DMS153 (cell line): ENCODE data around the gene DNMT1.
"Not testable (repeated sequence)": the region's sequence is repeated elsewhere in the genome, so short reads cannot be mapped to it uniquely, and the experiment has no call there.

Source experiments
- DNase-seq: peaks from one replicate; lab custom pipeline; 2025; lab: John Stamatoyannopoulos, UW

The DNMT1 gene

GRCh38 chr19:10194500-10195198 is at the start of gene DNMT1:
Gene DNMT1, minus strand, starts transcription at chr19:10194953. Its CDS starts 54 bp downstream, at chr19:10194899.
- peak; percentile 95 for DNase-seq

- DNase-seq: no peak
Observed at GRCh38 chr19:10243606-10244005, 48.9 kb upstream of the DNMT1 start.

GRCh38 chr19:10241826-10242449 is 47.2 kb upstream of the DNMT1 start:
- not testable (repeated sequence) for DNase-seq

- peak; percentile 97 for DNase-seq
Observed at GRCh38 chr19:10238172-10238783, 43.5 kb upstream of the DNMT1 start.

- DNase-seq: peak; percentile 41
Observed at GRCh38 chr19:10237702-10238101, 42.9 kb upstream of the DNMT1 start.

GRCh38 chr19:10235409-10235808 is 40.7 kb upstream of the DNMT1 start:
- DNase-seq: not testable (repeated sequence)

GRCh38 chr19:10235003-10235402 is 40.2 kb upstream of the DNMT1 start:
- no peak for DNase-seq

- DNase-seq: no peak
Observed at GRCh38 chr19:10233946-10234345, 39.2 kb upstream of the DNMT1 start.

GRCh38 chr19:10231612-10232228 is 37.0 kb upstream of the DNMT1 start:
- no peak for DNase-seq

GRCh38 chr19:10230861-10231611 is 36.3 kb upstream of the DNMT1 start, which contains the start of gene S1PR2:
Gene S1PR2, minus strand, starts transcription at chr19:10231331. Its CDS starts 6,426 bp downstream, at chr19:10224905.
- DNase-seq: peak; percentile 74

- no peak for DNase-seq
Observed at GRCh38 chr19:10230173-10230860, 35.6 kb upstream of the DNMT1 start.

GRCh38 chr19:10228920-10229319 is 34.2 kb upstream of the DNMT1 start:
- DNase-seq: peak; percentile 27

GRCh38 chr19:10228393-10228792 is 33.6 kb upstream of the DNMT1 start:
- DNase-seq: no peak

- DNase-seq: no peak
Observed at GRCh38 chr19:10227026-10227971, 32.5 kb upstream of the DNMT1 start.

GRCh38 chr19:10226376-10227025 is 31.7 kb upstream of the DNMT1 start:
- DNase-seq: no peak

- DNase-seq: no peak
Observed at GRCh38 chr19:10226021-10226375, 31.2 kb upstream of the DNMT1 start.

- DNase-seq: no peak
Observed at GRCh38 chr19:10224337-10224736, 29.6 kb upstream of the DNMT1 start.

- DNase-seq: no peak
Observed at GRCh38 chr19:10223488-10224213, 28.9 kb upstream of the DNMT1 start.
